BLaER1 treated with 17β-estradiol and CSF1 and Interleukin-3, amounts not matched to agents 10 nM and 100 nM (cell line): ENCODE data around the gene PDHA1.

Source experiments
- H3K27ac ChIP-seq, 11 experiments: shearing (Covaris generic); formaldehyde crosslinking; 2 replicates each; pipeline ENCODE4 v1.8.1; 2022
- H3K27me3 ChIP-seq, 11 experiments: shearing (Covaris generic); formaldehyde crosslinking; 2 replicates each; pipeline ENCODE4 v1.8.1; 2022
- H3K36me3 ChIP-seq, 11 experiments: shearing (Covaris generic); formaldehyde crosslinking; 2 replicates each; pipeline ENCODE4 v1.8.1; 2022
- H3K4me1 ChIP-seq, 10 experiments: shearing (Covaris generic); formaldehyde crosslinking; 2 replicates each; pipeline ENCODE4 v1.8.1; 2022
- H3K4me2 ChIP-seq, 11 experiments: shearing (Covaris generic); formaldehyde crosslinking; 2 replicates each; pipeline ENCODE4 v1.8.1; 2022
- H3K4me3 ChIP-seq, 10 experiments: shearing (Covaris generic); formaldehyde crosslinking; 2 replicates each; pipeline ENCODE4 v1.8.1; 2022
- H3K9ac ChIP-seq, 11 experiments: shearing (Covaris generic); formaldehyde crosslinking; 2 replicates each; pipeline ENCODE4 v1.8.1; 2022
- H3K9me3 ChIP-seq, 11 experiments: shearing (Covaris generic); formaldehyde crosslinking; replicated peaks in 1 of 11; 2 replicates each; pipeline ENCODE4 v1.8.1; 2022
- H4K20me1 ChIP-seq, 11 experiments: shearing (Covaris generic); formaldehyde crosslinking; 2 replicates each; pipeline ENCODE4 v1.8.1; 2022
- Cebpa-rat ChIP-seq, 11 experiments: shearing (Covaris generic); IDR thresholded peaks; 2 replicates each; pipeline ENCODE4 v1.8.1; 2022

The PDHA1 gene

DNA sequence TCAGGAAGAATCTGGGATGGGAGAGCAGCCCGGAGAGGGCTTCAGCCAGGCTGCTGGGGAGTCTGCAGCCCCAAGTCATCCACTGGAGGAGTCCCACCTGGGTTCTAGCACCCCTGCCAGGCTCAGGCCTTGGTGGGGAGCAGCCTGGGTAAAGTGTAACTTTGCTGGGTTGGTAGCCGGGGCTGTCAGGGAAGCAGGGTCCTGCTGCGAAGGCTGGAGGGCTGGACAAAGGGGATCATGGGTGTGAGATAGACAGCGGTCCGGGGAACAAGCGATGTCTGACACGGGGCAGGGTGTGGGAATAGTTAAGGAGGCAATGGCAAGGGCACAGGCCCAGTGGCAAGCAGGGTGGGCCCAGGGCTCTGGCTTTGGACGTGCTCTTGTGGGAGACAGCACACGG lies 37.6 kb downstream of the PDHA1 start:
- Histone ChIP-seq H3K4me1 (no peaks in the 10 kb centered on the region), H4K20me1 (no peaks in the 10 kb centered on the region), H3K27ac (no peak overlapping the region), H3K4me3 (no peak overlapping the region), H3K4me2 (no peak overlapping the region), H3K9ac (no peak overlapping the region), H3K9me3 (peaks cover 0 to 20% (median 4%) of the 10 kb centered on the region in 11 experiments; a peak in 6 of 22 replicates), H3K36me3 (no peaks in the 10 kb centered on the region), H3K27me3 (no peaks in the 10 kb centered on the region; a peak in 2 of 22 replicates)
- TF ChIP-seq Cebpa-rat (IDR thresholded peaks at IDR 0.05), result no peak

DNA sequence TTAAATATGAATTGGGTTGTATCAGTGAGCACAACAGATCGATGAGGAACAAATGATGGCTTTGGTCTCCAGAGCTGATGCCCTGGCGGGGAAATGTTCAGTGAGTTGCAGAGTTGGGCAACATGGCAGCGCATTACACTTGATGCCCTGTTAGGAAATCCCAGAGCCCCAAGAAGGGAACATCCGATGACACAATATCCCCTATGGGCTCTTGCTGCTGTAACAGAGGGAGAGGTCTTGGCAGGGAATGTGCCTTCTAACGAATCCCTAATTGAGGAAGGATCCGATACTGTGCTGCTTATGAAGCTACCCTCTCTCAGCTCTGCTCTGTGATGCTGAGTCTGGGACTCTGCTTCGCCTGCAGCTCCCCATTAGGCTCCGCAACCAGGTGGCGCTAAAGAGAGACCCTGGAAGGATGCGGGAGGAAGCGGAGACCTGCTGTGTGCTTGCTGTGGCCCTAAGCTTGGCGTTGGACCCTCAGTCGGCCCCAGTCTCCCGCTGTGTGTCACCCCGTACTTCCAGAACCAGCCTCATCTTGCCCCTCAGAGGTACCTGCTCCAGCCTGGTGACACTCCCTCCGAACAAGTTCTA lies 38.9 kb downstream of the PDHA1 start:
- Histone ChIP-seq H3K9me3 (peaks cover 0 to 20% (median 4%) of the 10 kb centered on the region in 11 experiments; a peak in 6 of 22 replicates), H4K20me1 (no peaks in the 10 kb centered on the region), H3K4me1 (no peaks in the 10 kb centered on the region), H3K4me3 (no peak overlapping the region), H3K27me3 (no peaks in the 10 kb centered on the region; a peak in 2 of 22 replicates), H3K9ac (no peak overlapping the region), H3K36me3 (no peaks in the 10 kb centered on the region), H3K27ac (no peak overlapping the region), H3K4me2 (no peak overlapping the region)
- TF ChIP-seq Cebpa-rat (IDR thresholded peaks at IDR 0.05), result no peak

DNA sequence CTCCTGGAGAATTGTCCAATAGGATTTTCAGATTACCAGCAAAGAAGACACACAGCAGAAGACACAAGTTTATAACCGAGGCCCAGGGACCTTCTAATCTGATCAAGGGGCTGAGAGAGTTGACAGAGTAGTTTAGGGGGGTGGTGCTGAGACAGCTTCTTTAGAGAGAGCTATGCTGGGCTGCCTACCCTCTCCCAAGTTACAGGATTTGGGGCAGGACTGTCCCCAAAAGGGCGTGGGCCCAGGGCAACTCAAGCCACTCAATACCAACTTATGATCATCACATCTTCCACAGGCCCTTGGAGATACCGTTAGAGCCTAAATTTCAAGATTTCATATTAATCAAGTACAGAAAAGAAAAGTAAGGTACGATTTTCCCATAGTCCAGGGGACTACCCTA lies 43.0 kb downstream of the PDHA1 start:
- TF ChIP-seq Cebpa-rat (IDR thresholded peaks at IDR 0.05), result no peak
- Histone ChIP-seq H3K4me2 (no peak overlapping the region), H3K36me3 (no peaks in the 10 kb centered on the region), H3K27ac (no peak overlapping the region), H3K9me3 (peaks cover 0 to 9% (median 0%) of the 10 kb centered on the region in 11 experiments; a peak in 3 of 22 replicates), H3K27me3 (no peaks in the 10 kb centered on the region; a peak in 2 of 22 replicates), H3K9ac (no peak overlapping the region), H3K4me1 (no peaks in the 10 kb centered on the region), H3K4me3 (no peak overlapping the region), H4K20me1 (no peaks in the 10 kb centered on the region)

DNA sequence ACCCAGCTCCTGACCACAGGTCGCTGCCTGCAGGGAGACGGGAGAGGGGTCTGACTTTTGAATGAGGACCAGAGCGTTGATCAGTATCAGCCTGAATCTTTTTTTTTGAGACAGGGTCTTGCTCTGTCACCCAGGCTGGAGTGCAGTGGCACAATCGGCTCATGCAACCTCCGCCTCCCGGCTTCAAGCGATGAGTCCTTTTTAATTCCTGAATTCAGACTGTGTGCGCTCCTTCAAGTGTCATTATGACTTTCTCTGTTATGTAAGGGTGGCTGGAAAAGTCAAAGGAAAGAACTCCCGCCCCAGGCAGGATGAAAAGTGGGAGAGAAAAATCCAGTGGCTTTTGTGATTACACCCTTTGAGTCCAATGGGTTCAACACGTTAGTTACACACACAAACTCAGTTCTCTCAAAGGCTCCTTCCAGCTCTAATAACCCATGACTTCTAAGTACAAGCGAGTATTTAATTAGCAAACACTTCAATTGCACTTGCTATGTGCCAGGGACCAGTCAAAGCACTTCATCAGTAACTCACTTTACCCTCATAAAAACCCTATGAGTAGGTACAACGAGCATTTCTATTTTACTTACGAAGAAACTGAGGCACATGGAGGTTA lies 44.4 kb downstream of the PDHA1 start:
- no peak for TF ChIP-seq Cebpa-rat (IDR thresholded peaks at IDR 0.05)
- no peaks in the 10 kb centered on the region for H3K4me1 ChIP-seq
- H3K9ac ChIP-seq, result no peak overlapping the region
- H3K9me3 ChIP-seq, result peaks cover 0 to 9% (median 0%) of the 10 kb centered on the region in 11 experiments; a peak in 3 of 22 replicates
- H3K27me3 ChIP-seq, result no peaks in the 10 kb centered on the region; a peak in 1 of 22 replicates
- no peaks in the 10 kb centered on the region for H4K20me1 ChIP-seq
- H3K4me3 ChIP-seq, result no peak overlapping the region
- no peak overlapping the region for H3K27ac ChIP-seq
- no peaks in the 10 kb centered on the region for H3K36me3 ChIP-seq
- H3K4me2 ChIP-seq, result no peak overlapping the region

DNA sequence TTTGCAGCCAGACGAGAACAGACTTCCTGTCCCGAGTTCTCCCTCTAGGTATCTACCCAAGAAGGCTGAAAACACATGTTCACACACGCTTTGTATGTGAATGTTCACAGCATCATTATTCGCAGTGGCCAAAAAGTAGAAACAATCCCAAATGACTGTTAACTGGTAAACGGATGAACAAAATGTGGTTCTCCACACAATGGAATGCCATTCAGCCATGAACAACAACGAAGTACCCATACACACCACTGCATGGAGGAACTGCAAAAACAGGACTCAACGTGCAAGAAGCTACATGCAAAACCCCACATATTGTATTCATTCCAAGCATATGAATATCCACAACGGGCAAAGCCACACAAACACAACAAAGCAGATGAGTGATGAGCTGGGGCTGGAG lies 45.0 kb downstream of the PDHA1 start:
- H3K4me3 ChIP-seq, result no peak overlapping the region

DNA sequence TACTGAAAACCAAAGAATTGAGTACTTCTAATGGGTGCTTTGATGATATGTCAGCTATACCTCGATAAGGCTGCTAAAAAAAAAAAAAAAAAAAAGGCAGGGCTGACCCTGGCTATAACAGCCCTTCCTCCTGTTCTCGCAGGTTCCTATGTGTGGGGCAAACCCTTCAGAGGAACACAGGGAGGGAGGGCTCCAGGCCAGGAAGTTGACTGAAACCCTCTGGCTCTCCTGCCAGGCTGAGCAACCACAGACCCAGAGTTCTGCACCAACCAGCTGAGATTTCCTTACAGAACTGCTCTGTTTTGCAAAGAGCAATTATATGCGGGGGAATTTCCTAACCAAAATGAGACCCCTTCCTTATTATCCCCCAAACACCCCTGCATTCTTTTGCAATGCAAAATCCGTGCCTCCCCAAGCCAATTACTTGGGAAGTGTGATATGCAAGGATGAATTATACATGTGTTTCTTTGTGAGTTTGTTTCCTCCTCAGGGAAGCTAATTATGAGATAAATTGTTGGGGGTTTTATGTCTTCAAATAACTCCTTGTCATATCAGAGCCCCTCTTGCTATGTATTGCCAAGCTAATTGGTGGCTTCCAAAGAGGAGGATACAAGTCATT lies 45.6 kb downstream of the PDHA1 start:
- no peaks in the 10 kb centered on the region for H3K27me3 ChIP-seq
- H3K4me2 ChIP-seq, result no peak overlapping the region
- no peak overlapping the region for H3K4me3 ChIP-seq
- H3K9ac ChIP-seq, result no peak overlapping the region
- no peak overlapping the region for H3K27ac ChIP-seq
- TF ChIP-seq Cebpa-rat (IDR thresholded peaks at IDR 0.05), result no peak
- no peaks in the 10 kb centered on the region for H4K20me1 ChIP-seq
- H3K36me3 ChIP-seq, result no peaks in the 10 kb centered on the region
- peaks cover 0 to 9% (median 0%) of the 10 kb centered on the region in 11 experiments; a peak in 3 of 22 replicates for H3K9me3 ChIP-seq
- no peaks in the 10 kb centered on the region for H3K4me1 ChIP-seq

More for the DNA sequence above, 45.0 kb downstream of the PDHA1 start:
- H3K27ac ChIP-seq, result no peak overlapping the region
- H3K4me1 ChIP-seq, result no peaks in the 10 kb centered on the region
- H4K20me1 ChIP-seq, result no peaks in the 10 kb centered on the region
- H3K9me3 ChIP-seq, result peaks cover 0 to 9% (median 0%) of the 10 kb centered on the region in 11 experiments; a peak in 3 of 22 replicates
- no peaks in the 10 kb centered on the region for H3K36me3 ChIP-seq
- H3K27me3 ChIP-seq, result no peaks in the 10 kb centered on the region
- no peak overlapping the region for H3K9ac ChIP-seq
- no peak for TF ChIP-seq Cebpa-rat (IDR thresholded peaks at IDR 0.05)
- no peak overlapping the region for H3K4me2 ChIP-seq

DNA sequence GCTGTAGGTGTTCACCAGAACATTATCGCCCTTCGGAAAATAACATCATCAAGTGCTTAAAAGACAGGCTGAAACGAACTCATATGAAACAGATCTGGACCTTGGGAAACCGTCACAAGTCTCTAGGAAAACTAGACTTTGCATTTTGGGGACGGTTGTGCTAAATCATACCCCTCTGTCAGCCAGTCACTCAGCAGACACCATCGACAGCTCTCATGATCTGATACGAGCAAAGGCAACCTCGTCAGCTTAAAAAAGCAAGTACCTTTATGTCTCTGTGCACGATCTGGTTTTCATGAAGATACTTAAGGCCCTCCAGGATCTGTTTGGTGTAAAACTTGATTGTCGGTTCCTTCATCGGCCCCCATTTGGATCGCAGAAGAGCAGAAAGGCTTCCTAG lies 48.4 kb downstream of the PDHA1 start:
- no peaks in the 10 kb centered on the region for H3K4me1 ChIP-seq
- H3K9ac ChIP-seq, result no peak overlapping the region
- no peak overlapping the region for H3K27ac ChIP-seq
- H4K20me1 ChIP-seq, result no peaks in the 10 kb centered on the region
- TF ChIP-seq Cebpa-rat (IDR thresholded peaks at IDR 0.05), result no peak
- no peaks in the 10 kb centered on the region for H3K36me3 ChIP-seq
- H3K9me3 ChIP-seq, result no peaks in the 10 kb centered on the region
- no peak overlapping the region for H3K4me3 ChIP-seq
- no peaks in the 10 kb centered on the region for H3K27me3 ChIP-seq
- H3K4me2 ChIP-seq, result no peak overlapping the region

DNA sequence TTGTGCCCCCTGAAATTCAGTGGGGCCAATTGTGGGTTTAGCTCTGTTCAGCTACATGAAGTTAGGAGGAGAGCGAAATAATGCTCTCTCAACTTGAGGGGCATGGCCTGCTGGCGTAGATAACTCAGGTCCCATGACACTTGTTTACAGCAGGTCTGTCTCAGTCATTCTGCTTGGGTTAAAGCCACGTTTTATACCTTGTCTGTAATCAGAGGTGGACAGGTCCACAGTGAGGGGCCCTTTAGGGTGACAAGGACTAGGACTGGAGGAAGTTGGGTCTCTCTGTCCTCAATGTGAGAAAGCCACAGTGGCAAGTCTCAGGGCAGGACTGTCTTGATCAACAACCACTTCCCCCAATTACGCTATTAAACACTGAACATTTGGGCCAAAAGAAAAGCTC lies 49.0 kb downstream of the PDHA1 start:
- no peaks in the 10 kb centered on the region for H3K36me3 ChIP-seq
- no peak for TF ChIP-seq Cebpa-rat (IDR thresholded peaks at IDR 0.05)
- no peak overlapping the region for H3K27ac ChIP-seq
- no peaks in the 10 kb centered on the region for H4K20me1 ChIP-seq
- no peak overlapping the region for H3K4me3 ChIP-seq
- H3K4me1 ChIP-seq, result no peaks in the 10 kb centered on the region
- H3K4me2 ChIP-seq, result no peak overlapping the region
- H3K9me3 ChIP-seq, result no peaks in the 10 kb centered on the region
- no peak overlapping the region for H3K9ac ChIP-seq
- no peaks in the 10 kb centered on the region for H3K27me3 ChIP-seq

DNA sequence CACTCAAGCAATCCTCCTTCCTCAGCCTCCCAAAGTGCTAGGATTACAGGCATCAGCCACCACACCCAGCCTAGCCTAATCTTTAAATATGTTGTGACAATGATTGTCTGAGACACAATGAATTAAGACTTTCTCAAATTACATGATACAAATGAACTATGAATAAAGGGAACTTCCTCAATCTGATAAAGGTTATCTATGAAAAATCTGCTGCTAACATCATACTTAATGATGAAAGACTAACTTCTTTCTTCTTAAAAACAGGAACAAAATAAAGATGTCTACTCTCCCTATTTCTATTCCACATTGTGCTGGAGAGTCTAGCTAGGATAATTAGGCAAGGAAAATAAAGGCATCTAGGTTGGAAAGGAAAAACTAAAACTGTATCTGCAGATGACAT lies 60.0 kb downstream of the PDHA1 start:
- Histone ChIP-seq H3K27ac (no peak overlapping the region), H3K4me3 (no peak overlapping the region), H4K20me1 (no peaks in the 10 kb centered on the region), H3K36me3 (no peaks in the 10 kb centered on the region), H3K4me2 (no peak overlapping the region), H3K4me1 (no peaks in the 10 kb centered on the region), H3K9me3 (0 out of 22 replicates have a peak, but pooled peaks cover 0 to 3% (median 0%) of the 10 kb centered on the region in 11 experiments), H3K27me3 (no peaks in the 10 kb centered on the region), H3K9ac (no peak overlapping the region)
- TF ChIP-seq Cebpa-rat (IDR thresholded peaks at IDR 0.05), result no peak
